HL-60 (cell line): Measurements from ENCODE around the gene LARP4B.

Experiments
- TF ChIP-seq, protein P1 (sequence below): IDR thresholded peaks from one replicate; pipeline ENCODE4 v1.5.1; 2011; ENCODE audit warnings: low read length, control low read depth, inconsistent platforms; ENCODE audit not compliant: insufficient read depth
- TF ChIP-seq, protein P2 (sequence below): IDR thresholded peaks from 2 replicates; pipeline ENCODE4 v1.6.1; 2012; ENCODE audit warnings: low read depth; ENCODE audit not compliant: insufficient replicate concordance

DNA sequence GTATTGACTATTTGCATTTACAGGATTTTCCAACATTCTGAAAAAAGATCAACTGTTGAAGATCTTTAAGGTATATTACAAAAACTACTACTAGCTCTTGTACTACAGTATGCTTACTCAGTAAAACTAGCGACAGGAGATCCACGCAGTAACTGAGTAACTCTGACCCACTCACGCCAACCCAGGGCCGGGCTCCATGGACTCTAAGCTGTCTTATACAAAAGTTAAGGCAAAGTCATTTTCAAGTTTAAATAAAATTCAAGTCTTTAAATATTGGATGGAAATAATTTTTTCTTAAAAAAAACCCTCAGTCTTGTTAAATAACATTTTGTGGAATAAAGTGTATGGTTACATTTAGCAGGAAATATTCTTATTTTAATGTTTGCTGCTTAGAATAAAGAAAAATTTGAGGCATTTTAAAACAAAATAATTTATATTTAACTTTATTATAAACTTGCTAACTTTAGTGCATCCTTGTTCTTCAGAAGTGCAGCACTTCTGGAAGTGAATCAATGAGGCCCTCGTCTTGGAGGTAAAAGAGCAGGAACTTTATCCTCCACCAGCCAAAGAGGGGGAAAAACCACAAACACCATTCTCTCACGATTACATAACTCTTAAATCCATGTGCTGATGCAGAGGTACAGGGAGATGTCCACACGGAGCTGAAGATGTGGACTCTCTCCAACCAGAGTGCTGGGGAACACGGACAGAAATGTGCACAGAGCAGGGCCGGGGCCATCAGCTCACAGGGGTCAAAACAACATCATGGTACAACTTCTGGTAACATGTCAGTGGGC is 119.9 kb downstream of the LARP4B start:
- TF ChIP-seq, protein P1, sequence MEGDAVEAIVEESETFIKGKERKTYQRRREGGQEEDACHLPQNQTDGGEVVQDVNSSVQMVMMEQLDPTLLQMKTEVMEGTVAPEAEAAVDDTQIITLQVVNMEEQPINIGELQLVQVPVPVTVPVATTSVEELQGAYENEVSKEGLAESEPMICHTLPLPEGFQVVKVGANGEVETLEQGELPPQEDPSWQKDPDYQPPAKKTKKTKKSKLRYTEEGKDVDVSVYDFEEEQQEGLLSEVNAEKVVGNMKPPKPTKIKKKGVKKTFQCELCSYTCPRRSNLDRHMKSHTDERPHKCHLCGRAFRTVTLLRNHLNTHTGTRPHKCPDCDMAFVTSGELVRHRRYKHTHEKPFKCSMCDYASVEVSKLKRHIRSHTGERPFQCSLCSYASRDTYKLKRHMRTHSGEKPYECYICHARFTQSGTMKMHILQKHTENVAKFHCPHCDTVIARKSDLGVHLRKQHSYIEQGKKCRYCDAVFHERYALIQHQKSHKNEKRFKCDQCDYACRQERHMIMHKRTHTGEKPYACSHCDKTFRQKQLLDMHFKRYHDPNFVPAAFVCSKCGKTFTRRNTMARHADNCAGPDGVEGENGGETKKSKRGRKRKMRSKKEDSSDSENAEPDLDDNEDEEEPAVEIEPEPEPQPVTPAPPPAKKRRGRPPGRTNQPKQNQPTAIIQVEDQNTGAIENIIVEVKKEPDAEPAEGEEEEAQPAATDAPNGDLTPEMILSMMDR: no peak
- TF ChIP-seq, protein P2, sequence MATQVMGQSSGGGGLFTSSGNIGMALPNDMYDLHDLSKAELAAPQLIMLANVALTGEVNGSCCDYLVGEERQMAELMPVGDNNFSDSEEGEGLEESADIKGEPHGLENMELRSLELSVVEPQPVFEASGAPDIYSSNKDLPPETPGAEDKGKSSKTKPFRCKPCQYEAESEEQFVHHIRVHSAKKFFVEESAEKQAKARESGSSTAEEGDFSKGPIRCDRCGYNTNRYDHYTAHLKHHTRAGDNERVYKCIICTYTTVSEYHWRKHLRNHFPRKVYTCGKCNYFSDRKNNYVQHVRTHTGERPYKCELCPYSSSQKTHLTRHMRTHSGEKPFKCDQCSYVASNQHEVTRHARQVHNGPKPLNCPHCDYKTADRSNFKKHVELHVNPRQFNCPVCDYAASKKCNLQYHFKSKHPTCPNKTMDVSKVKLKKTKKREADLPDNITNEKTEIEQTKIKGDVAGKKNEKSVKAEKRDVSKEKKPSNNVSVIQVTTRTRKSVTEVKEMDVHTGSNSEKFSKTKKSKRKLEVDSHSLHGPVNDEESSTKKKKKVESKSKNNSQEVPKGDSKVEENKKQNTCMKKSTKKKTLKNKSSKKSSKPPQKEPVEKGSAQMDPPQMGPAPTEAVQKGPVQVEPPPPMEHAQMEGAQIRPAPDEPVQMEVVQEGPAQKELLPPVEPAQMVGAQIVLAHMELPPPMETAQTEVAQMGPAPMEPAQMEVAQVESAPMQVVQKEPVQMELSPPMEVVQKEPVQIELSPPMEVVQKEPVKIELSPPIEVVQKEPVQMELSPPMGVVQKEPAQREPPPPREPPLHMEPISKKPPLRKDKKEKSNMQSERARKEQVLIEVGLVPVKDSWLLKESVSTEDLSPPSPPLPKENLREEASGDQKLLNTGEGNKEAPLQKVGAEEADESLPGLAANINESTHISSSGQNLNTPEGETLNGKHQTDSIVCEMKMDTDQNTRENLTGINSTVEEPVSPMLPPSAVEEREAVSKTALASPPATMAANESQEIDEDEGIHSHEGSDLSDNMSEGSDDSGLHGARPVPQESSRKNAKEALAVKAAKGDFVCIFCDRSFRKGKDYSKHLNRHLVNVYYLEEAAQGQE: no peak
